Measurements from ENCODE around the gene PEX1.

- no peak for TF ChIP-seq CTCF (IDR thresholded peaks at IDR 0.05; ENCODE audit: borderline replicate concordance, extremely low read depth, low read length, poor library complexity, severe bottlenecking)
- no peak for TF ChIP-seq EZH2 (IDR thresholded peaks at IDR 0.05; ENCODE audit: borderline replicate concordance, low read depth, low read length, severe bottlenecking)
Observed at GRCh38 chr7:92528958-92529264, 591 bp upstream of the PEX1 start.

All from DND-41 (cell line).